ENCODE results near the gene FLVCR1.

FLVCR1 gene

GRCh38 chr1:212946872-212947271, 88.8 kb downstream of the FLVCR1 start:
- H3K4me3 ChIP-seq (ENCODE audit: low read depth, low read length): no peak overlapping the region
- TF ChIP-seq CTCF (IDR thresholded peaks at IDR 0.05; ENCODE audit: low read depth, low read length, missing control alignments): no peak

More at GRCh38 chr1:212946872-212947271, 88.8 kb downstream of the FLVCR1 start:
- no peak for DNase-seq (ENCODE audit: low read depth)
